Smooth muscle cell (in vitro differentiated cells): ENCODE results near the gene C1QC. TPM values are rescaled to one million over a fixed set of nuclear protein-coding genes. Genes with fewer than 3 reads are reported as not detected.

Experiments
- DNase-seq: peaks from one replicate; lab custom pipeline; 2025; ENCODE audit not compliant: unreplicated experiment; lab: John Stamatoyannopoulos, UW
- H2AFZ ChIP-seq: fragments of 200-600 bp; sonication (generic); 2 replicates; pipeline ENCODE4 v1.6.0; 2016; ENCODE audit warnings: antibody characterized with exemption, low read depth, mild to moderate bottlenecking
- H3F3A ChIP-seq: fragments of 200-600 bp; sonication (generic); 2 replicates; pipeline ENCODE4 v1.6.0; 2017; ENCODE audit warnings: antibody characterized with exemption, low read depth
- H3K27ac ChIP-seq: fragments of 200-600 bp; sonication (generic); 2 replicates; pipeline ENCODE4 v1.5.1; 2016; ENCODE audit warnings: low read depth, mild to moderate bottlenecking
- H3K27me3 ChIP-seq: fragments of 200-600 bp; sonication (generic); 2 replicates; pipeline ENCODE4 v1.6.1; 2016; ENCODE audit warnings: low read depth, mild to moderate bottlenecking
- H3K36me3 ChIP-seq: fragments of 200-600 bp; sonication (generic); 2 replicates; pipeline ENCODE4 v1.5.1; 2016; ENCODE audit warnings: low read depth
- H3K4me1 ChIP-seq: fragments of 200-600 bp; sonication (generic); 2 replicates; pipeline ENCODE4 v1.5.1; 2016; ENCODE audit warnings: low read depth
- H3K4me2 ChIP-seq: fragments of 200-600 bp; sonication (generic); 2 replicates; pipeline ENCODE4 v1.6.0; 2016; ENCODE audit warnings: mild to moderate bottlenecking
- H3K4me3 ChIP-seq: fragments of 200-600 bp; sonication (generic); 2 replicates; pipeline ENCODE4 v1.5.1; 2016; ENCODE audit warnings: mild to moderate bottlenecking
- H3K79me2 ChIP-seq: fragments of 200-600 bp; sonication (generic); 2 replicates; pipeline ENCODE4 v1.6.0; 2016; ENCODE audit warnings: low read depth, mild to moderate bottlenecking
- H3K9ac ChIP-seq: fragments of 200-600 bp; sonication (generic); 2 replicates; pipeline ENCODE4 v1.6.0; 2016; ENCODE audit warnings: low read depth
- H3K9me3 ChIP-seq: fragments of 200-600 bp; sonication (generic); replicated peaks from 2 replicates; pipeline ENCODE4 v1.5.1; 2016; ENCODE audit warnings: low read depth
- H4K20me1 ChIP-seq: fragments of 200-600 bp; sonication (generic); 2 replicates; pipeline ENCODE4 v1.6.0; 2016; ENCODE audit warnings: low read depth
- CTCF ChIP-seq: fragments of 200-600 bp; sonication (generic); IDR thresholded peaks from 2 replicates; pipeline ENCODE4 v1.5.1; 2017; ENCODE audit warnings: borderline replicate concordance, mild to moderate bottlenecking, antibody characterized with exemption; ENCODE audit not compliant: insufficient read depth, poor library complexity, severe bottlenecking
- WGBS: methylation state at CpG from one replicate; pipeline ENCODE4 v1.1.7; 2016; ENCODE audit warnings: low lambda C conversion rate; 5-methylcytosine and 5-hydroxymethylcytosine counted together
- polyA plus RNA-seq: library from polyadenylated mRNA; unstranded; fragments of >200 nt; fragmentation: Nextera tagmentation; extraction: Ambion mirVana; gene quantifications from 2 replicates; pipeline ENCODE4 v1.2.1, GENCODE V29; 2016
- total RNA-seq: library from RNA; depleted of rRNA; stranded (reverse); fragments of >200 nt; gene quantifications from 2 replicates; pipeline ENCODE4 v1.2.3, GENCODE V29; 2014

Gene C1QC
- total and polyA plus RNA-seq, 2 experiments from 2014 or later, result not detected

DNA sequence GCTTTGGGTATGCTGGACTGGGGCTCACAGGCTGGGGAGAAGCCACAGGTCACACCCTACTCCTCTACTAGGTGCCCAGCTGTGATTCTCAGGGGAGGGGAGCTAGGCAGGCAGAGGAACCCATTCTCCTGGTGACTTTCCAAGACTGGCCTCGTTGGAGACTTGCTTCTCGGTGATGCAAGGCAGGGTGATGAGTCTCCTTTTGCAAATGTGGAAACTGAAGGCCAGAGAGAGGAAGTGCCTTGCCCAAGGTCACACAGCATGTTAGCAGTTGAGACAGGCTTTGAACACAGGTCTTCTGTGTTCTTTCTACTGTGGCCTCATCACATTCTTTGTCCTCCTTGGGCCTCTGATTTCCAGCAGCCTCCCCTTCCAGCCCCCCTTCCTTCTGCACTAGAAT lies 27.5 kb upstream of the C1QC start:
- Histone ChIP-seq H3K4me2 (no peak overlapping the region), H3K36me3 (no peaks in the 10 kb centered on the region), H2AFZ (no peak overlapping the region), H3F3A (no peaks in the 10 kb centered on the region), H3K4me1 (no peaks in the 10 kb centered on the region), H3K9me3 (no peaks in the 10 kb centered on the region), H3K4me3 (no peak overlapping the region), H4K20me1 (no peaks in the 10 kb centered on the region), H3K27me3 (peaks cover 57% of the 10 kb centered on the region), H3K27ac (no peak overlapping the region), H3K9ac (no peak overlapping the region), H3K79me2 (no peaks in the 10 kb centered on the region)
- TF ChIP-seq CTCF, result no peak
- no peak for DNase-seq
- 83% methylated on average over 2 of the region's 2 CpGs for WGBS

- Histone ChIP-seq H3F3A (no peaks in the 10 kb centered on the region), H3K4me2 (no peak overlapping the region), H3K9me3 (no peaks in the 10 kb centered on the region), H3K4me3 (no peak overlapping the region), H3K79me2 (no peaks in the 10 kb centered on the region), H3K27ac (no peak overlapping the region), H3K4me1 (no peaks in the 10 kb centered on the region), H3K27me3 (peaks cover 60% of the 10 kb centered on the region), H2AFZ (no peak overlapping the region), H4K20me1 (no peaks in the 10 kb centered on the region), H3K36me3 (no peaks in the 10 kb centered on the region), H3K9ac (no peak overlapping the region)
- DNase-seq, result no peak
- WGBS, result 80% methylated on average over 11 of the region's 11 CpGs
- no peak for TF ChIP-seq CTCF
These were observed 26.9 kb upstream of the C1QC start for GRCh38 chr1:22616571-22616970.

DNA sequence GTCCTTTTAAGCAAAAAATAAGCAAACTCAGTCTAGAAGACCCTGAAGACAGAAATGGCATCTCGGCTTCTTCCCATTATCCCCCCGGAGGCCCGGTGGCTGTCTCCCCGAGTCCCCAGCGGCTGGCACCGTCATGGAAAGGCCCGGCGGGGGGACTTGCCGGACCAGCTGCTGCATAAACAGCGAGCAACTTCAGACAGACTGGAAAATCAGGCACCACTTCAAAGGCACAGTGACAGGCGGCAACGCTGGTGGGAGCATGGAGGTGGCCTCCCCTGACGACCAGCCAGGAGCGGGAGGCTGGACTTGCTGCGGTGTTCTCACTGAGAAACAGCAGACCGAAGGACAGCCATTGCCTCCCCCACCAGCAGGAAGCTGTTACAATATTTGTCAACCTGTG lies 25.4 kb upstream of the C1QC start:
- Histone ChIP-seq H3K4me1 (no peaks in the 10 kb centered on the region), H3K9me3 (no peaks in the 10 kb centered on the region), H3K4me3 (no peak overlapping the region), H3K79me2 (no peaks in the 10 kb centered on the region), H3K27ac (no peak overlapping the region), H3K9ac (no peak overlapping the region), H3K4me2 (no peak overlapping the region), H3K36me3 (no peaks in the 10 kb centered on the region), H3K27me3 (peaks cover 61% of the 10 kb centered on the region), H4K20me1 (no peaks in the 10 kb centered on the region), H3F3A (no peaks in the 10 kb centered on the region), H2AFZ (no peak overlapping the region)
- WGBS, result 73% methylated on average over 16 of the region's 16 CpGs
- no peak for DNase-seq
- TF ChIP-seq CTCF, result no peak

GRCh38 chr1:22619252-22619651 lies 24.2 kb upstream of the C1QC start:
- whole genome bisulfite sequencing, result 91% methylated on average over 7 of the region's 7 CpGs
- Histone ChIP-seq H2AFZ (no peak overlapping the region), H3K9me3 (no peaks in the 10 kb centered on the region), H3K4me1 (no peaks in the 10 kb centered on the region), H3K9ac (no peak overlapping the region), H3K36me3 (no peaks in the 10 kb centered on the region), H3K27me3 (peaks cover 52% of the 10 kb centered on the region), H3K27ac (no peak overlapping the region), H3K4me2 (no peak overlapping the region), H3K79me2 (no peaks in the 10 kb centered on the region), H3K4me3 (no peak overlapping the region), H4K20me1 (no peaks in the 10 kb centered on the region), H3F3A (no peaks in the 10 kb centered on the region)
- no peak for TF ChIP-seq CTCF
- no peak for DNase-seq
